ENCODE data around the gene CYP3A5.

DNA sequence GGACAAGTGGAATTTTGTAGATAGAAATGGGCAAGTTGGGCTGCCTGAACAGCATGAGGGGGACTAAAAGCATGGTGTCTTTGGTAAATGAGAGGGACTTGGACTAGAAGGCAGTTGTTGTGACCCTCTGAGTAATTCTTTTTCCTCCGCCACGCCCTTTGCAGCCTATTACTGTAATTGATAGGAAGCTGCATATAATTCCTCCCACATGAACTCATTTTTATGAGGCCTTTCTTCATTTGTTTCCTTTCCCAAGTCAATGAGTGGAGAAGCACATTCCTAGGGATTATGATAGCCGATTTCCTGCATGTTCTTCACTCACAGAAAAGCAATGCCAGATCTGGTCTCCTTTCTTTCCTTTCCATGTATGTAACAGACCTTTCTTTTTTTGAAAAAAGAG is 35.4 kb downstream of the CYP3A5 start:
- TF ChIP-seq DMBX1 (CRISPR knock-in tag; IDR thresholded peaks at IDR 0.05; ENCODE audit: borderline replicate concordance) (no peak), SREBF2 (CRISPR knock-in tag; IDR thresholded peaks at IDR 0.05) (no peak)

Measured in K562 (cell line).